ENCODE measurements around the gene IFT25. TPM values are rescaled to one million over a fixed set of nuclear protein-coding genes. Genes with fewer than 3 reads are reported as not detected.

The IFT25 gene
- total RNA-seq, 2 donors from 2014 or later = 6.5 to 10.1 TPM

- no peaks in the 10 kb centered on the region for H3K27me3 ChIP-seq
- no peaks in the 10 kb centered on the region for H3K9me3 ChIP-seq
- no peak for DNase-seq (ENCODE audit: low spot score)
- H3K27ac ChIP-seq = peak overlapping the region in 1 of 2 donors; percentile 11
- H3K4me3 ChIP-seq = peak overlapping the region in 1 of 2 donors; percentile 39
- H3K36me3 ChIP-seq = no peaks in the 10 kb centered on the region
- H3K4me1 ChIP-seq = peaks cover 0 to 17% of the 10 kb centered on the region in 2 donors
- TF ChIP-seq CTCF (IDR thresholded peaks at IDR 0.05) = no peak
These were observed 37.2 kb upstream of the IFT25 start for GRCh38 chr1:53982763-53983104.

- Histone ChIP-seq H3K4me3 (peak overlapping the region; percentile 2 to 39), H3K9me3 (no peaks in the 10 kb centered on the region), H3K4me1 (peaks cover 0 to 17% of the 10 kb centered on the region in 2 donors), H3K36me3 (no peaks in the 10 kb centered on the region), H3K27me3 (no peaks in the 10 kb centered on the region), H3K27ac (peak overlapping the region; percentile 11)
- TF ChIP-seq CTCF (IDR thresholded peaks at IDR 0.05) = no peak
- DNase-seq (ENCODE audit: low spot score) = no peak
These were observed 36.7 kb upstream of the IFT25 start for GRCh38 chr1:53982034-53982762.

- no peaks in the 10 kb centered on the region for H3K9me3 ChIP-seq
- no peak overlapping the region for H3K27ac ChIP-seq
- no peak for DNase-seq (ENCODE audit: low spot score)
- H3K4me3 ChIP-seq = no peak overlapping the region
- peaks cover 0 to 17% of the 10 kb centered on the region in 2 donors for H3K4me1 ChIP-seq
- no peak for TF ChIP-seq CTCF (IDR thresholded peaks at IDR 0.05)
- no peaks in the 10 kb centered on the region for H3K36me3 ChIP-seq
- H3K27me3 ChIP-seq = no peaks in the 10 kb centered on the region
These were observed 35.7 kb upstream of the IFT25 start for GRCh38 chr1:53981220-53981619.

- no peak for DNase-seq (ENCODE audit: low spot score)
- Histone ChIP-seq H3K9me3 (no peaks in the 10 kb centered on the region), H3K27me3 (no peaks in the 10 kb centered on the region), H3K4me1 (peaks cover 0 to 17% of the 10 kb centered on the region in 2 donors), H3K27ac (no peak overlapping the region), H3K4me3 (no peak overlapping the region), H3K36me3 (no peaks in the 10 kb centered on the region)
- no peak for TF ChIP-seq CTCF (IDR thresholded peaks at IDR 0.05)
These were observed 34.4 kb upstream of the IFT25 start for GRCh38 chr1:53979712-53980450.

GRCh38 chr1:53975861-53976260 lies 30.4 kb upstream of the IFT25 start:
- H3K27ac ChIP-seq = no peak overlapping the region
- H3K4me3 ChIP-seq = no peak overlapping the region
- DNase-seq (ENCODE audit: low spot score) = no peak
- TF ChIP-seq CTCF (IDR thresholded peaks at IDR 0.05) = no peak
- no peaks in the 10 kb centered on the region for H3K27me3 ChIP-seq
- H3K36me3 ChIP-seq = peaks cover 8% of the 10 kb centered on the region
- H3K9me3 ChIP-seq = no peaks in the 10 kb centered on the region
- H3K4me1 ChIP-seq = no peaks in the 10 kb centered on the region

Data from right atrium auricular region (tissue), 2 donors.